GM12878 (cell line): Measurements from ENCODE around the gene AFF2.

Source experiments
- BCL11A ChIP-seq: IDR thresholded peaks from 2 replicates; pipeline ENCODE4 v1.6.1; 2011; ENCODE audit warnings: low read depth, low read length
- CHD4 ChIP-seq: fragments of 200-600 bp; sonication (generic); IDR thresholded peaks from 2 replicates; pipeline ENCODE4 v1.6.1; 2016; ENCODE audit warnings: mild to moderate bottlenecking
- CTCF ChIP-seq, 3 experiments: IDR thresholded peaks in 2 of 3; conservative IDR thresholded peaks in 1 of 3; 2 replicates each; pipeline ENCODE4 v1.5.1; 2011; ENCODE audit warnings: low read depth in 3 of 3, low read length in 3 of 3, mild to moderate bottlenecking in 3 of 3, control low read depth in 2 of 3, moderate library complexity in 2 of 3, inconsistent platforms in 1 of 3, mixed read lengths in 1 of 3; ENCODE audit not compliant: control insufficient read depth in 2 of 3, insufficient read depth in 1 of 3; ENCODE audit errors: extremely low read depth in 1 of 3
- NBN ChIP-seq: fragments of 450-650 bp; IDR thresholded peaks from 2 replicates; pipeline ENCODE4 v1.6.1; 2016
- POLR2A ChIP-seq: IDR thresholded peaks from 2 replicates; pipeline ENCODE4 v1.6.1; 2011; ENCODE audit warnings: low read depth, mild to moderate bottlenecking, low read length
- POLR2AphosphoS5 ChIP-seq: IDR thresholded peaks from 2 replicates; pipeline ENCODE4 v1.6.1; 2011; ENCODE audit warnings: mild to moderate bottlenecking, low read length, inconsistent platforms
- REST ChIP-seq: IDR thresholded peaks from 2 replicates; pipeline ENCODE4 v1.6.1; 2012; ENCODE audit warnings: mild to moderate bottlenecking, low read depth, low read length
- YY1 ChIP-seq: IDR thresholded peaks from 2 replicates; pipeline ENCODE4 v1.6.1; 2011; ENCODE audit warnings: low read depth, mild to moderate bottlenecking, low read length
- ZBTB4 ChIP-seq: fragments of 450-650 bp; formaldehyde crosslinking; IDR thresholded peaks from 2 replicates; pipeline ENCODE4 v1.4.0; 2022; ENCODE audit warnings: mild to moderate bottlenecking, moderate library complexity
- ZNF24 ChIP-seq: fragments of 450-650 bp; IDR thresholded peaks from 2 replicates; pipeline ENCODE4 v1.6.1; 2017; ENCODE audit warnings: antibody characterized with exemption, mild to moderate bottlenecking
- ZNF274 ChIP-seq: IDR thresholded peaks from one replicate; pipeline ENCODE4 v1.8.0; 2011; ENCODE audit not compliant: insufficient read length, insufficient read depth

- no peak for TF ChIP-seq ZNF24
- no peak for TF ChIP-seq ZNF274
- no peak for TF ChIP-seq BCL11A
- no peak for TF ChIP-seq CTCF (IDR thresholded peaks at IDR 0.05 in 2 of 3, conservative IDR thresholded peaks at IDR 0.05 in 1 of 3; ENCODE audit: control insufficient read depth in 2 of 3, extremely low read depth in 1 of 3, insufficient read depth in 1 of 3, low read depth in 3 of 3, low read length in 3 of 3)
- no peak for TF ChIP-seq ZBTB4 (CRISPR knock-in tag)
- no peak for TF ChIP-seq CHD4
- no peak for TF ChIP-seq POLR2A
- TF ChIP-seq NBN = no peak
- TF ChIP-seq YY1 = no peak
- TF ChIP-seq POLR2AphosphoS5 = no peak
- no peak for TF ChIP-seq REST
Observed at GRCh38 chrX:148771440-148771839, 271.0 kb downstream of the AFF2 start.
